Ramos (cell line): Measurements from ENCODE around the gene DMGDH.

ENCODE experiments used
- in situ Hi-C: fragments of 300-500 bp; cut with MboI; formaldehyde crosslinking; loops from one replicate; pipeline ENCODE4 v1.14.3; 2022; ENCODE audit warnings: low sequenced_read_pairs; ENCODE audit not compliant: unreplicated experiment

The DMGDH gene

GRCh38 chr5:79075646-79076426 is 6.4 kb upstream of the DMGDH start:
- in situ Hi-C loops = no loop called here

- in situ Hi-C loops = no loop called here
These were observed 5.2 kb upstream of the DMGDH start for GRCh38 chr5:79074641-79075040.

DNA sequence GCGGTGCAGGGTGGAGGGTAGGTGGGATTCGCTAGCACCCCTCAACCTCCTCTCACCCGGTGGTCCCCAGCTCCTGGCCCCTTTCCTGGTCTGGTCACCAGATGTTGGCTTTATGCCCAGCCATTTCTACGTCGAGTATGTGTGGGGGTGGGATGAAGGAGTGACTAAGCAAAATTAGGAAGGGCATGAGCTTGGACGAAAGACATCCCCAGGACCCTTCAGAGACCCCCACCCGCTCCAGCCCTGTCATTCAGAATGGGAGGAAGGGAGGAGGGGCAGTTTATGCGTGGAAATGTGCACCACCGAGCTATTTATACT is 835 bp upstream of the DMGDH start:
- in situ Hi-C loops = no loop called here

- in situ Hi-C loops = no loop called here
These were observed 7.0 kb downstream of the DMGDH start for GRCh38 chr5:79062436-79062835.

DNA sequence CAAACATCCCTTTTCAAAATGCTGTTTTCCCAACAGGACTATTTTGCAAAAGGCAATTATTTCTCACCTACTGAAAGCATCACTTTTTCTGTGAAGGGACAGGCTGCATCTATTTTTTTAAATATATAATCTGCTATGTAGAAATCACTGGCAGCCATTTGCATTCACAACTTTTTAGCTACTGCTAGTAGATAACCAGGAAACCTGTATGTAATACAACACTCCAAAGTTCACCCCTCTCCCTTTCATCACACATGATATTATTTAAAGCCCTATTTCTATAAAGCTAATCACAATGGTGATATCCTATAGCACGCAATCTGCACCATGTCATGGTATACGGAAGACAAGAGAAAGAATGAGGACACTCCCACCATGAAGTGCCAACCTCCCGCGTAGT is 9.8 kb downstream of the DMGDH start:
- in situ Hi-C loops = no loop called here

DNA sequence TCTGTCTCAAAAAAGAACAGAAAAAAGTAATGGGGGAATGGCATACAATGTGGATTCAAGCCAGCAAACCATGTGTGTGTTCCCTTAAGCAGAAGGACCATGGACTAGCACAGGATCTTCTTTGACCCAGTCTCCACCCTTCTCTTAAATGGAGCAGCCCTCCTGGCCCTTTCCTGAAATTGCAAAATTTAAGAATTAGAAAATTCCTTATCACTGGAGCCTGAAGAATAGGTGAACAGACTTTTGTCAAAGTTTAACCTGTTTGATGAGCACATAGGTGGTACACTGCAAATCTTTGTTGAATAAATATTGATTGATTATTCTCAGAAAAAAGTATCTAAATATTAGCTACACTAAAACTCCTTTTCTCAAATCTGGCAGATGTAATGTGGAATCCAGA is 12.6 kb downstream of the DMGDH start:
- in situ Hi-C loops = no loop called here

DNA sequence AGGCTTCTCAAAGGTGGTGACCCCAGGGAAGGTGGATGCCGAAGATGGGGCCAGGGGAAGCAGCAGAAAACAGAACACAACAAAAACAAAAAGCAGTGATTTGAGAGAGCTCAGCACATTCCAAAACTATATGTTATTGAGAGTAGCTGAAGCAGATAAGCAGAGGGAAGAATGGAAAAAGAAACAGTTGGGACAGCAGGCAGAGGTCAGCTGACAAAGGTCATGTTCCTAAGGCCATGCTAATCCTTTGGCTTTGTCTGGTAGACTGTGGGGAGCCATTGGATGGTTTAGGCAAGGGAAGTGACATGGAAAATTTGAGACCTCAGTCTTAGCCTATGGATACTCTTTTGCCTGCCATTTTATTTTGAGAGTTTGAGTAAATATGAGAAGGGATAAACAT is 14.5 kb downstream of the DMGDH start:
- in situ Hi-C loops = no loop called here

DNA sequence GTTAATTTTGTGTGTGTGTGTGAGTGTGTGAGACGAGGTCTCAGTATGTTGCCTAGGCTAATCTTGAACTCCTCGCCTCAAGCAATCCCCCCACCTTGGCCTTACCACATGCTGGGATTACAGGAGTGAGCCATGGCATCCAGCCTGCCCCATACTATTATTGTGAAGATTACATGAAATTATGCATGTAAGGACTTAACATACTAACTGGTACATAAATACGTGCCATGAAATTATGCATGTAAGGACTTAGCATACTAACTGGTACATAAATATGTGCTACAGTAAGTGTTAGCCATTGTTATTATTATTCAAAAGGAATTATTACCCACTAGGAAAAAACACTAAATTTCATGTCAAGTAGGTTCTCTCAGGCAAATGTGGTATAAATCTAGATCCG is 16.2 kb downstream of the DMGDH start:
- in situ Hi-C loops = no loop called here

DNA sequence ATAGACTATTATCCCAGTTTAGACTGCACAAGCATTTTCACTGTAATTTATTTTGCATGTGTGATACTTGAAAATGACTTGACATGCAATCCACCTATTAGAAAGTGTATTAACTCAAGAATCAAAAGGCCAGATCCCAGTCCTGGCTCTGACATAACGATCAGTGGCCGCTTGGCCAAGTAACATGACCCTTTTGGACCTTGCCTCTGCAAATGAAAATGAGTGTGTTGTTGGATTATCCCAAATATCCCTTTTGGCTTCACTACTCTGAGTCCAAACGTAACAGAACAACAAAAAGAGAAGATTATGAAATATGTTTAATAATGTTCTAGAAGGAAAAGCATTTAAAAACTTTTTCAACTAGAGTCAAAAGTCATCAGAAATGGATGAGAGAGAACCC is 19.0 kb downstream of the DMGDH start:
- in situ Hi-C loops = no loop called here

GRCh38 chr5:79048437-79048836 is 21.0 kb downstream of the DMGDH start:
- in situ Hi-C loops = no loop called here

GRCh38 chr5:79047199-79047598 is 22.3 kb downstream of the DMGDH start:
- in situ Hi-C loops = no loop called here

GRCh38 chr5:79042188-79042587 is 27.3 kb downstream of the DMGDH start:
- in situ Hi-C loops = no loop called here

DNA sequence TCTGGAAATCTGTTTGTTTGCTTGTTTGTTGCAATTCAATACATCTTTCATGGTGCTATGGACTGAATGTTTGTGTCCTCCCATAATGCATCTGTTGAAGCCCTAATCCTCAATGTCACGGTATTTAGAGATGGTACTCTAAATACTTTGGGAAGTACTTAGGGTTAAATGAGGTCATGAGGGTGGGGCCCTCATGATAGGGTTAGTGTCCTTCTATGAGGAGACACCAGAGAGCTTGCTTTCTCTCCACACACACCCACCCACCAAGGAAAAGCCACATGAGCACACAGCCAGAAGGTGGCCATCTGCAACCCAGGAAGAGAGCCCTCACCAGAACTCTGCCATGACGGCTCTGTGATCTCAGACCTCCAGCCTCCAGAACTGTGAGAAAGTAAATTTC is 32.7 kb downstream of the DMGDH start:
- in situ Hi-C loops = no loop called here

- in situ Hi-C loops = no loop called here
These were observed 34.2 kb downstream of the DMGDH start for GRCh38 chr5:79035237-79035636.

DNA sequence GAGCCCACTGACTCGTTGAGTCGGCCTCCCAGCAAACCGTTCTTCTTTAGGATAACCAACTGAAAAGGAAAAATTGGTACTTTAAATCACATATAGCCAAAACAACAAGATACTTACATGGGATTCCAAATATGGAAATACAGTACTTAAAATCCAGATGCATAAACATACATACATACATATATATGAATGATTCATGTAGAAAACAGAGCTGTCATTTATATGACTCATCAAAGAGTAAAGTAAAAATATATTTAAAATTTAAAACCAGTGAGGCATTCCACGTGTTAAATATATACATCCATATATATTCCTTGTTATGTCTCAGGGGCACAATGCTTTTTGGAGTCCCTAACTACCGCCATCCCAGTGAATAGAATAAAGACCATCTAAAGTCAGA is 36.7 kb downstream of the DMGDH start:
- in situ Hi-C loops = no loop called here

DNA sequence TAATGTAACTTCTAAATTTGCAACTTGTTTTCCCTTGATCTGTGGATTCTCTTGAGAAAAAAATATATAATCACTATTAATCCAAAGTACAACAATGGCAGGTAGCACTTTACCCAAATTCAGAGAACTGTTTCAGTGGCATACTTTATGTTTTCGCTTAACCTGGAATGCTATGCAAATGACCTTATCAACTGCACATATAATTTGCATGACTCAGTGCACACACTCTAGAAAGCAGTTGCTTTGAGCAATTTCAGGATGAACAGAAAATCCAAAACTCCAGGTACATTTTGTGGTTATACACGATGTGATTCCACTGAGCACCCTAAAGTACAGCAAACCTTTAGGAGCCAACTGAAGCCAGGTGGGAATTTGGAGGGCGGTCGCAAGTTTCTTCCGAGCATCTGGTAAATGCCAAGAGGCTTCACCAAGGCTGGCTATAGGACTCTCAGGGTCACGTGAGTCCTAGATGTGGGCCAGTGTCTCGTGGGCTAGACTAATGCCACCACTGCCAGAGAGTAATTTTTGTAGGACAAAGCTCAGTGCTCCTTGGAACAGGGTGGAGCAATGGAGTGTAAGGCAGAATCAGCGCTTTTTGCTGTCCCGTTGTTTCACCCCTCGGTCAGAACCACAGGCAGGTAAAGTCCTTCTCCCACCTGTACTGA is 37.3 kb downstream of the DMGDH start:
- in situ Hi-C loops = no loop called here

DNA sequence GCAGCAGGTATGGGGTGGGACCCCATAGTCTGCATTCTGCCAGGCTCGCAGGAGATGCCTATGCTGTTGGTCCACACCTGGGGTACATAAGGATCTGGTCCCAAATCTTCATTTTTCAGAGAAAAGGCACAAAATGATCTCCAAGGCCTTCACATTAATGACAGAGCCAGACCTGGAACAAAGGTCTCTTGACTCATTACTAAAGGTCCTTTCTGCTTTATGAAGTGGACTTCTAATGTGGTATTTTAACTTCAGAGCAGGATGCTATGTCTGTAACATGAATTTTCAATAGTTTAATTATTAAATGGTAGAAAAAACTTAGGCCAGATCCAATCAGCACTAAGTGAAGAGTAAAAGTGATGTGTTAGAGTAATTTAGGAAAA is 38.0 kb downstream of the DMGDH start:
- in situ Hi-C loops = no loop called here

- in situ Hi-C loops = no loop called here
These were observed 38.6 kb downstream of the DMGDH start for GRCh38 chr5:79030663-79031484.

DNA sequence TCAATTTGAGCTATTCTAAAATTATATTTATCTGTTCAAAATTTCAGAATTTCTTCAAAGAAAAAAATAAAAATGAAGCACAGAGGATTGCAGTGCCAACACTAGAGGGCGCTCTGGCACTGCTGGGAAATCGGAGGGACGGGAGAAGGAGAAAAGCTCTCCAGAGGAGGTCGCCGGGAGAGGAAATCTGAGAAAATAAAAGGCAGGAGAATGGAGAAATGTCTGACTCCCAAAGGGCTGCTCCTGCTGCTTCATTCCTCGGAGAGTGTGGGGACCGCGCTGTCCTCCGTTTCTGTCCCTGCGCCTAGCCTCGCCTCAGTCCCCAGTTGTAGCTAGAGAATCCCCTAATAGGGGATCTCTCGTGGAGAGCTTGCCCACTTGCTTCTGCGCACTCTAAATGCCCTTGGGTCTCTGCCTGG is 44.4 kb downstream of the DMGDH start:
- in situ Hi-C loops = loop anchor here (10.0 kb wide), 1 partner anchor 90 kb away; the partner anchor contains the start of gene BHMT

GRCh38 chr5:79023947-79024346 is 45.5 kb downstream of the DMGDH start:
- in situ Hi-C loops = loop anchor here (10.0 to 25.0 kb wide), 3 partner anchors 91 to 1063 kb away; partner anchors contain the start of gene BHMT

DNA sequence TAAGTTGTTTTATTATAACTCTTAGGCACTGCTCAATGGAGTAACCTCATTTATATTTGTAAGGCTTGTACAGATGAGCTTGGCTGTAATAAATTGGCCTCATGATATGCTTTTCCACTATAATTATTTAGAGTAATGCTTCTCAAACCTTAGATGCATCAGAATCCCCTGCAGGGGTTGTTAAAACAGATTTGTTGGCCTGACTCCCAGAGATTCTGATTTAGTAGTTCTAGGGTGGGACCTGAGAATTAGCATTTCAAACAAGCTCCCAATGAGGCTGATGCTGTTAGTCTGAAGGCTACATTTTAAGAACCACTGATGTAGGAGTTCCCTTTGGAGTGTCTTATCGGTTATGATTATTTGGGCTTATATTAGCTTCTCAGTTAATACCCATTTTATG is 46.1 kb downstream of the DMGDH start:
- in situ Hi-C loops = loop anchor here (10.0 to 25.0 kb wide), 3 partner anchors 91 to 1064 kb away; partner anchors contain the start of gene BHMT
